ENCODE results near the gene GRIK4. TPM values are rescaled to one million over a fixed set of nuclear protein-coding genes. Genes with fewer than 3 reads are reported as not detected.
A peak's percentile ranks its signal among the peaks of the same experiment; 100 is the strongest.

Gene GRIK4
- polyA plus RNA-seq, 1 donor, result 1.3 TPM

DNA sequence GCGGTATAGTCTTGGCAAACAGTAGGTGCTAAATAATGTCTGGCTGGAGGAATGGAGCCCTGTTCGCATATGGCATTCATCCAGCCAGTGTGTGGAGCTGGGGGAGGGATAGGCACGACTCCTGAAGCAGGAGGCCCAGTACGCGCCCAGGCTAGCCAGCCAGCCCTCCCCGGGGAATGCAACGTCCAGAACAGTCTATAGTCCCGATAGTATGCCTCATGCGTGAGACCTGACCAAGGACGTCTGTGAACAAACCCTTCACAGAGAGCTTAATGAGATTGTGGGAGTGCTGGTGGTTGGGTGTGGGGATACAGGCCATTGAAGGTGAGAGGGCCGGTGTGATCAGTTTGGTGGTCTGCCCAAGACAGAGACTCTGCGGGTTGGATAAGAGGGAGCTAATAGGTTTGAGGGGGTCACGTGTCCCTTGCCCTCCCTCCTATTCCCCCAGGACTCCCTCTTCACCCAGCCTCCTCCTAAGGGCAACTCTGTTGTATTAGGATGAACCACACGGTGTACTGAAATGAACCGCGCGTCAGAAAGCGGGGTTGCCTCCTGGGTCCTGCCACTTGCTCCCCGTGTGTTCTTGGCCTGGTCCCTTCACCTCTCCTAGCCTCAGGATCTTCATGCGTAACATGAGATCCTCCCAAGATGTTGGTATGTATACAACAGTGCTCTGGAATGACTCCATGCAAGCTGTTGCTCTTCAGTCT, 987 bp upstream of the GRIK4 start:
- no peak for DNase-seq

DNA sequence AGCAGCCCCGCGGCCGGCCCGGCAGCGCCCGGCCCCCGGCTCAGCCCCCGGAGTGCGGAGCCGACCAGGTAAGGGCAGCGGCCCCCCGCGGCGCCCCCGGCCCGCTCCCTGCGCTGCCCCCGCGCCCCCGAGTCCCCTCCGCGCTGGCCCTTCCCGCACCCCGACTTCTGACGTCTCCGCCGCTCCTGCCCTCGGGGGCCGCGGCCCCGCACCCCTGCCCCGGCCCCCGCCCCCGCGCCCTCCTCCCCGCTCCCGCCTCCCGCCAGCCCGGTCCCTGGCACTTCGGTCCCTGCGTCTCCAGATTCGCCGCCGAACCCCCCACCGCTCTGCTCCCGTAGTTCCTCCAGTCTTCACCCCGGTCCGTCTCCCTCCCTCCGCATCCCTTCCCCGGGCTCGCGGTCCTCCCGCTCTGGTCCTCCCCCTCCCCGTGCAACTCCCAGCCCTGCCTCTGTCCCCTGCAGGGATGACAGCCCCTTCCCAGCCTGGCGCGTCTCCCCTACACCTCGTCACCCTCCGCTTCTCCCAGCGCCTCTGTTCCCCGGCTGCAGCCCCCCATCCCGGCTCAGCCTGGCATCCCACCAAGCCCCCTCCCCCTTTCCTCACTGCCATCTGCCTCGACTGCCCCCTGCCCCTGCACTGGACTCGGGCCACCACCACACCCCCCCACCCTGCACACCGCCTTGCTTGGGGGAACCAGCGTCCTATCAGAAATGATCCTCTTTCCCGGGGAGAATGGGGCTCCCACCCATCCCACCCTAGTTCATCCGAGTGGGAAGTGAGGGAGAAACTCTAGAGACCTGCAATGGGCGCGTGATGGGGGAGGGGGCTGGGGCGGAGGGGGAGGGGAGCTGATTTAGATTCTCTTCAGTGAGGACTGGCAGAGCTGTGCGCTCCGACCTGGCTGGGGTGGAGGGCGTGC, 531 bp downstream of the GRIK4 start:
- DNase-seq, result no peak

GRCh38 chr11:120512739-120513435, 1.3 kb downstream of the GRIK4 start:
- no peak for DNase-seq

DNA sequence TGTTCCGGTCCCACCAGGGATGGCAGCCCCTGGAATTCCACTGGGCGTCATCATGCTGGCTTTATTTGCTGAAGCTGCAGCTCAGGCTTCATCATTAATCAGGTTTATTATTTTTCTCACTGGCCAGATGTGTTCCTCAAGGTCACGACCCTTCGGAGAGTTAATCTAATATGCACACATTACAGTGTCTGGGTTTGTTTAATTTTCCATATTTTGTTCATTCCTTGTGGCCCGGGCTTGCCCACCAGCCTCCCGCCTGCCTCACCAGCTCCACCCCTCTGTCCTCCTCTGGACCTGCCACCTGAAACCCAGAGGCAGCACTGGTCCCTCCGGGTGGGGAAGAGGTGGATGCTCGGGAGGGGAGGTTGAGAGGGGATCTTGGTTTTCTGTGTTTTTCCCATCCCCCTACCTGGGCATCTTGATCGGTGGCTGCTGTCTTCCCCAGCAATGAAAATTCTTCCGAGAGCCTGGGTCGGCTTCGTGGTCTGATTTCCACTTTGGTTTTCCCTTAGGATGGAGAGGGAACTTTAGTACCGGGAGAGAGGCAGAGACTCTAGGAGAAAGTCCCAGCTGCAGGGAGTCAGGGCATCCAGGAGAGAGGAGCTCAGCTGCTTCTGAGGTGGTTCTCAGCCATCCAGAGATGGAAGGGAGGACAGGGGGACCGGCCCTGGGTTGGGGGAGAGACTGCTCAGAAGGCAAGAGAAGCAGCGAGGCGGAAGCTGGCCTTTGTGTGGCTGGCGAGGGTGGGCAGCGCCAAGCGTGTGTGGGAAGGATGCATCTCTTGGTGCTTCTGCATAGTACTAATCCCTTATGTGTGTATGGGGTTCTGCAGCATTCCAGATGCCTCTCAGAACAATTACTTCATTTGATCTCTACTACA, 2.1 kb downstream of the GRIK4 start:
- no peak for DNase-seq

DNA sequence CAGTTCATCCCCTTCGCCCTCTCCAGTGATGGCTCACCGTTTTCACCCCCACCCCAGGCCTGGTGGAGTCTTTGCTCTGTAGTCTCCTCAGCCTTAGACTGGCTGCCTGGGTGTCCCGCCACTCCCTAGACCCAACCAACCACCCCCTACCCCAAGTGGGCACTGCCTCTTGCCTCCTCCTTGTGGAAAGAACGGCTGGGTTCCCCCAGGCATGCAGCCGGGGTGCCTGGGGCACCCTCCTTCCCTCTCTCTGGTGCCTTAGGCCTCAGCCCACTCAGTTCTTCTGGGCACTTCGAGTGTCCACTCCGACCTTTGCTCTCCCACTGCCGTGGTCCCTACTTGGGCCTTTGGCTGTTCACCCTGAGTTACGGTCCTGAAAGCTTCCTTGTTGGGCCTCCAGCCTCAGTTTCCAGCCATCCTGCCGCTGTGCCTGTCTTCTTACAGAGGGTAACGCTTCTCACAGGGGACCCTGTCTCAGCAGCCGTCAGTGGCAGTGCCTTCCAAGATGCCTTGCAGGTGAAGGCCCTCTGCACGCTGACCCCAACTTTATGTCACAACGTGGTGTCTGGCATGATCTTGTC, 3.1 kb downstream of the GRIK4 start:
- DNase-seq, result no peak

DNA sequence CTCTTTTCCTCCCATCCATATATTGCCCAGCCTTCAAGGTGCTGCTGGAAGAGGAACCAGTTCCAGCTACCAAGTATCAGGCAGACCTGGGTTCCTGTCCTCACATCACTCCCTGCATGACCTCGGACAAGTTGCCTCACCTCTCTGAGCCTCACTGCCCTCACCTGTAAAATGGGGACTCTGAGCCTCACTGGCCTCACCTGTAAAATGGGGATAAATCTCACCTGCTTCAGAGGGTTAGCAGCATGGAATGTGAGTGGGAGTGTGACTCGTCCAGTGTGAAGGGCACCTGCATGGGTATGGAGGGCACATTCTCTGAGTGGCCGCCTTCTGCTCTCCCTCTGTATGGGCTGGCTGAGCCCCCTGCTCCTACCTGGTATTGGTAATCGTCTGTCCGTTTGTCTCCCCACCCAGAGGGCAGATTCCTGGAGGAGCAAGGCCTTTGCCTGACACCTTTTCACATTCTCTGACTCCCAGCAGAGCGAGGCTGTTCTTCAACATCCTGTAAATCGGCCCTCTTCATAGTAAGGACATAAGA, 3.7 kb downstream of the GRIK4 start:
- no peak for DNase-seq

DNA sequence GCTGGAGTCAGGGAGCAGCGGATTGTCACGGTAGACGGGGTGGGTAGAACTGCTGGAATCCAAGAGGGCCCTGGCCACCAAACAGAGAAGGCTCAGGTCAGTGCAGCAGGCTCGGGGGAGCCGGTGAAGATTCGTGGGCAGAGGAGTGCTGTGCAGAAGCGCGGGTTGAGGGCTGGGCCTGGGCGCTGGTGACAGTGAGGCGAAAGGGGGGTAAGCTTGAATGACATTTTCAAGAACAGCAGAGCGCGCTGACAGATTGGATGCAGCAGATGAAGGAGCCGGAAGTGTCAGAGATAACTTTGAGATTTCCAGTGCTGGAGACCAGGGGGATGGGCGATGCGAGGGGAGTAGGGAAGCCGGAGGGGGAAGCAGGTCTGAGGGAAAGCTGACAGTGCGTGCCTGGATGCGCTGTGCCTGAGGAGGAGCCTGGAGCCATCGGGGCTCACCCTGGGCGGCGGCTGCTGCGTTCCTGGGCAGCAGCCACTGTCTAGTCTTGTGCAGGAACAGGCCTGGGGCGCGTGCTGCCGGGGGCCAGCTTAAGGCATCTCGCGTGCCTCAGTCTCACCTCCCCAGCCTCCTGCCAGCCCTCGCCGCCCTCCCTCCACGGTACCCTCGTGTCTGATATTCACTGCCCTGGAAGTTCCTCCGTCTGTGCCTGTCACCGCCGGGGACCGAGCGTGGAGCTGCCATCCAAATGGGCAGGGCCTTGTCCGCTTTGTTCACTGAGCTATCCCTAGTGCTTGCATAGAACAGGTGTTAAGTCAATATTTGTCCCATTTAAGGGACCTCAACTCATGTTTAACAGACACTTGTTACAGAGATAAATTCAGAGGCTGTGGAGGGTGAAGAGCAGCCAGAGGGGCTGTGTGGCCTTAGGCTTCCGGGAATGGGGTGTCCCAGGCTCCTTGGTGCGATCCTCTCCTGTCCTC, 5.2 kb downstream of the GRIK4 start:
- no peak for DNase-seq

DNA sequence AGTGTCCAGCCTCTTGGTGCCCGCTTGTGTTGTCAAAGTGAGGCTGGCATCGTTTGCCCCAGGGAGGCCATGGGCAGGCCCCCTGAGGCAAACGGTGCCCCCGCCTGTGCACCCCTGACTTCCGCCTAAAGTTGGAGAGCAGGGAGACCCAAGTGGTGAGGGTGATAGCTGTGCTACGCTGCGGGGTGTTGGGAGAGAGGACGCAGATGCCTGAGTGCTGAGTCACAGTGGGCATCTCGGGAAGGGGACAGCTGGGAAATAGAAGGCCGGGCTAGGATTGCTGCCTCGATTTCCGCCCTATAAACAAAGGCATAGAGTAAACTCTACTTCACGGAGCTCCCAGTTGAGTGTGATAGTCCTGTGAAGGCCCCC, 5.8 kb downstream of the GRIK4 start:
- DNase-seq, result no peak

GRCh38 chr11:120517801-120518291, 6.3 kb downstream of the GRIK4 start:
- DNase-seq, result peak; percentile 80

DNA sequence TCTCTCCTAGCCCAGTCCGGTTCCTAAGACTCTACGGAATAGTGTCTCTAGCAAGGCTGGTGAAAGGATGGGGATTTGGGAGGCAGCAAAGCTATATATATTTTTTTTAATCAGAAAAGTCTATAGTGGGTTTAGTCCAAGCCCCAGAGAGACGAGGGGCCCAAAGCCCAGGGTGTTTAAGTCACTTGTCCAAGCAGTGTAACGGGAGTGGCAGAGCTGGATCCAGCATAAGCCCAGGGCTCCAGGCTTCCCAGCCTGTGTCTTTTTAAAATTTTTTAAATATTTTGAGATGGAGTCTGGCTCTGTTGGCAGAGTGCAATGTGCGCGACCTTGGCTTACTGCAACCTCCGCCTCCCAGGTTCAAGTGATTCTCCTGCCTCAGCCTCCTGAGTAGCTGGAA, 6.8 kb downstream of the GRIK4 start:
- no peak for DNase-seq

DNA sequence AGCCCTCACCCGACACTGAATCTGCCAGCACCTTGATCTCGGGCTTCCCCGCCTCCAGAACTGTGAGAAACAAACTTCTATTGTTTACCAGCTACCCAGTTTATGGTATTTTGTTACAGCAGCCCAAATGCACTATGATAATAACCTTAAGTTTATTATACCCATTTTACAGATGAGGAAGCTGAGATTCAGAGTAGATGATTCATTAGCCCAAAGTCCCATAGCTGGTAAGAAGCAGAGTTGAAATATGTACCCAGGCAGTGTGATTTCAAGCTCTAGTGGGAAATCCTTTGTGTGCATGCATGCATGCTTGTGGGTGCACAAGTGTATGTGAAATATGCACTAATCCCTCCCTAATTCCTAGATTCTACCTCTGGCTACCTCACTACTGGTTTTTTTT, 7.9 kb downstream of the GRIK4 start:
- DNase-seq, result no peak

DNA sequence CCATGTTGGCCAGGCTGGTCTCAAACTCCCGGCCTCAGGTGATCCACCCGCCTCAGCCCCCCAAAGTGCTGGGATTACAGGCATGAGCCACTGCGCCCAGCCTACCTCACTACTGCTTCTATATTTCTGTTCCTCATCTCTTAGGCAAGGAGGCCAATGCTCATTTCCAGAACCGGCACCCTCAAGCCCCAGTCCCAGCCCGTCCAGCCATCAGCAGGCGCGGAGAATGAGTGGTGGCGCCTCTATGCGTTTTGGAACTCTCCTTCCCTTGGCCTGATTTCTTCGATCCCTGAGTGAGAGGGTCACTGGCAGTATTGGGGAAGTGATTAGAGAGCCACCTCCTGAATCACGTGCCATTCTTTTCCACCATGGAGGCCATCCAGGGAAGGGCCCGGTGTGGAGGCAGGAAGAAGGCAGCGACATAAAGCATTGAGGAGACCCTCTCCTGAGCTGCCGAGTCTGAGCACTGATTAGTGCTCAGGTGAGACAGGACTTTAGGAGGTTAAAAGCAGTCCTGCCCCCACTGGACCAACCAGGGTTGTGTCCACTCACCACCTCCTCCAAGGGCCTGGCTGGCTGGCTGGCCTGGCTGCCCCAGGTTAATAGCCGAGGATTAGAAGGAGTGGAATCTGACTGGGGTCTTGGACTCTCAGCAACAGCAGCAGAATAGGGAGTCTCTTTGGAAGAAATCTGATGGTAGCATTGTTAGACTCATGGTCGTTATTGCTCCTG, 8.7 kb downstream of the GRIK4 start:
- no peak for DNase-seq

GRCh38 chr11:120521176-120521575, 9.6 kb downstream of the GRIK4 start:
- no peak for DNase-seq

DNA sequence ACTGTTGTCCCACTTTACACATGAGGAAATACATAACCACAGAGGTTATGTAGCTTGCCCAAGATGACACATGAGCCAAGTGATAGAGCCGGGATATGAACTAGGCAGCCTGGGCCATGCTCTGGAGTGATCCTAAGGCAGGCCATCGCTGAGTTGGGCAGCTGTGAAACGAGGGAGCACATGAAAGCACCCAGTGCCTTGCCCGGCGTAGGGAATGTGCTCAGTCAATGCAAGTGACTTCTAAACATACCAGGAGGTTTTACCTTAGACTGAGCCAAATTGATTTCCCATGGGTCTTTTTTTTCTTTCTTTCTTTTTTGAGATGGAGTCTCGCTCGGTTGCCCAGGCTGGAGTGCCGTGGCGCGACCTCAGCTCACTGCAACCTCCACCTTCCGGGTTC, 10.5 kb downstream of the GRIK4 start:
- DNase-seq, result no peak

- DNase-seq, result no peak
Measured at GRCh38 chr11:120522736-120523135, 11.2 kb downstream of the GRIK4 start.

GRCh38 chr11:120523196-120523595, 11.6 kb downstream of the GRIK4 start:
- DNase-seq, result no peak

GRCh38 chr11:120524536-120525085, 13.1 kb downstream of the GRIK4 start:
- DNase-seq, result no peak

DNA sequence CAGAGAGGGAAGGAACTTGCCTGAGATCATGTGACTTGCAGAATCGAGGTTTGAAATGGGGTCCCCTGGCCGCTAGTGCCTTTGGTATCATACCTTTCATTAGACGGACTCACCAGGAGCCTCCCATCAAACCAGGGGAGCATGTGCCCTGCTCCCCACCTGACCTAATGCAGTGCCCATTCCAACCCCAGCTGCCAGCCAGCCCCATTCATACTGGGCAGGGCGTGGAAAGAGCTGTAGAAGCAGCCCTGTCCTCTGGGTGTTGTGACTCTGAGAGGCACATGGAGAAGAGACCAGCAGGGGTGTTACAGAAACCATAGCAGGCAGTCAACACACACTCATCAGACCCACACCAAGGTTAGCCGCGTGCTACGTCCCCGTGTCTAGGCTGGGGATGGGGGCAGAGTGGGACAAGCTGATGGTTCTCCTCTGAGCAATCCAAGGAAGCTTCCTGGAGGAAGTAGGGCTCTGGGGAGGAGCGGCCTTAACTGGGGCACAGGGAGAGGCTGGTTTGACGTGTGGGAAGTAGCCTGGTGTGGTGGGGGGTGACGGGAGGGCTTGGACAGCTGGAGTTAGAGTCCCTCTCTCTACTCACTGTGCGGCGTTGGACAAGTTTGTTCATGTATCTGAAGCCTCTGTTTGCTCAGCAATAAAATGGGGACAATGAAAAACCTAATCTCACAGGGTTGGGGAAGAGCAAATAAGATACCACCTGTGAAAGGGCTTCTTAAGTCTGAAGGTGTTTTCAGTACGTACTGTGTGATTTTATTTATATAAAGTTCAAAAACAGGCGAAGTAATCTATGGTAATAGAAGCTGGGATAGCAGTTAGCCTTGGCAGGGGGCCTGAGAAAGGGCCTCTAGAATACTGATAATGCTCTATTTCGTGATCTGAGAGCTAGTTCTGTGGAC, 14.0 kb downstream of the GRIK4 start:
- no peak for DNase-seq

Measured in left kidney (tissue), 2 donors.